IMR-90 (cell line): Measurements from ENCODE around the gene UBP1.

ENCODE experiments used
- CEBPB ChIP-seq: IDR thresholded peaks from 2 replicates; pipeline ENCODE4 v1.6.1; 2012; ENCODE audit warnings: low read depth, low read length, improper control_type of control experiment
- CHD1 ChIP-seq: IDR thresholded peaks from 2 replicates; pipeline ENCODE4 v1.6.1; 2012; ENCODE audit warnings: low read depth, low read length, improper control_type of control experiment
- MAZ ChIP-seq: IDR thresholded peaks from 2 replicates; pipeline ENCODE4 v1.6.1; 2012; ENCODE audit warnings: low read depth, mild to moderate bottlenecking, low read length, improper control_type of control experiment, moderate library complexity, borderline replicate concordance
- POLR2A ChIP-seq: IDR thresholded peaks from 2 replicates; pipeline ENCODE4 v1.6.1; 2012; ENCODE audit warnings: mild to moderate bottlenecking, low read depth, low read length
- RAD21 ChIP-seq: IDR thresholded peaks from 2 replicates; pipeline ENCODE4 v1.6.1; 2012; ENCODE audit warnings: low read length, improper control_type of control experiment
- RCOR1 ChIP-seq: IDR thresholded peaks from 2 replicates; pipeline ENCODE4 v1.6.1; 2012; ENCODE audit warnings: mild to moderate bottlenecking, low read length, improper control_type of control experiment; ENCODE audit not compliant: insufficient replicate concordance
- RFX5 ChIP-seq: IDR thresholded peaks from 2 replicates; pipeline ENCODE4 v1.8.0; 2012; ENCODE audit warnings: low read depth, mild to moderate bottlenecking, low read length, moderate library complexity
- TF ChIP-seq, protein P1 (sequence below): conservative IDR thresholded peaks from 2 replicates; pipeline ENCODE4 v1.5.1; 2012; ENCODE audit warnings: mild to moderate bottlenecking, low read depth, low read length, improper control_type of control experiment
- TF ChIP-seq, protein P2 (sequence below): fragments of 150-350 bp; IDR thresholded peaks from 2 replicates; pipeline ENCODE4 v1.6.1; 2017; ENCODE audit warnings: mild to moderate bottlenecking, antibody characterized with exemption, low read length, low read depth

DNA sequence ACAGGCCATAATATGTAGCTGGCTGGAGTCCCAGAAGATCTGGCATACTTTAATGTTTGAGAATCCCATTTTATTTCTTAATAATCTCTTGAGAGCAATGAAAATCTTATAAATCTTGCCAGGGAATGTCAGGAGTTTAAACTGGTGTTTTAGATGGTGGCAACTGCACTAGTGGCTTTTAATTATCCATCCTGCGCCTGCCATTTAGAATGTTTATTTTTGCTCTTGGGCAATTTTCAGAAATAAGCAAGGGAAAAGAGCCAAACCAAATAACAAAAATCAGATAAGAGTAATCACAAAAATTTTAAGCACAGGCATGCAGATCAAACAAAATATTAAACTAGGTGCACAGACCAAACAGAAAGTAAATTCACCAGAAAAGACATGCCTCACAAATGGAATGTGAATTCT lies 41.9 kb upstream of the UBP1 start:
- TF ChIP-seq POLR2A, result no peak
- TF ChIP-seq, protein P1, sequence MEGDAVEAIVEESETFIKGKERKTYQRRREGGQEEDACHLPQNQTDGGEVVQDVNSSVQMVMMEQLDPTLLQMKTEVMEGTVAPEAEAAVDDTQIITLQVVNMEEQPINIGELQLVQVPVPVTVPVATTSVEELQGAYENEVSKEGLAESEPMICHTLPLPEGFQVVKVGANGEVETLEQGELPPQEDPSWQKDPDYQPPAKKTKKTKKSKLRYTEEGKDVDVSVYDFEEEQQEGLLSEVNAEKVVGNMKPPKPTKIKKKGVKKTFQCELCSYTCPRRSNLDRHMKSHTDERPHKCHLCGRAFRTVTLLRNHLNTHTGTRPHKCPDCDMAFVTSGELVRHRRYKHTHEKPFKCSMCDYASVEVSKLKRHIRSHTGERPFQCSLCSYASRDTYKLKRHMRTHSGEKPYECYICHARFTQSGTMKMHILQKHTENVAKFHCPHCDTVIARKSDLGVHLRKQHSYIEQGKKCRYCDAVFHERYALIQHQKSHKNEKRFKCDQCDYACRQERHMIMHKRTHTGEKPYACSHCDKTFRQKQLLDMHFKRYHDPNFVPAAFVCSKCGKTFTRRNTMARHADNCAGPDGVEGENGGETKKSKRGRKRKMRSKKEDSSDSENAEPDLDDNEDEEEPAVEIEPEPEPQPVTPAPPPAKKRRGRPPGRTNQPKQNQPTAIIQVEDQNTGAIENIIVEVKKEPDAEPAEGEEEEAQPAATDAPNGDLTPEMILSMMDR, result no peak
- TF ChIP-seq CHD1, result no peak
- TF ChIP-seq RFX5, result no peak
- TF ChIP-seq, protein P2, sequence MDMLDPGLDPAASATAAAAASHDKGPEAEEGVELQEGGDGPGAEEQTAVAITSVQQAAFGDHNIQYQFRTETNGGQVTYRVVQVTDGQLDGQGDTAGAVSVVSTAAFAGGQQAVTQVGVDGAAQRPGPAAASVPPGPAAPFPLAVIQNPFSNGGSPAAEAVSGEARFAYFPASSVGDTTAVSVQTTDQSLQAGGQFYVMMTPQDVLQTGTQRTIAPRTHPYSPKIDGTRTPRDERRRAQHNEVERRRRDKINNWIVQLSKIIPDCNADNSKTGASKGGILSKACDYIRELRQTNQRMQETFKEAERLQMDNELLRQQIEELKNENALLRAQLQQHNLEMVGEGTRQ, result no peak
- no peak for TF ChIP-seq MAZ
- TF ChIP-seq CEBPB, result no peak
- no peak for TF ChIP-seq RCOR1
- TF ChIP-seq RAD21, result no peak
